ENCODE data around the gene OTOGL.
"Not testable (repeated sequence)": the region's sequence is repeated elsewhere in the genome, so short reads cannot be mapped to it uniquely, and the experiment has no call there.

Gene OTOGL

GRCh38 chr12:80184926-80185325, 85.6 kb downstream of the OTOGL start:
- DNase-seq (ENCODE audit: low spot score) = no peak

- peak; percentile 54 for DNase-seq (ENCODE audit: low spot score)
These were observed 87.4 kb downstream of the OTOGL start for GRCh38 chr12:80186727-80187217.

GRCh38 chr12:80187660-80188090, 88.3 kb downstream of the OTOGL start:
- peak; percentile 43 for DNase-seq (ENCODE audit: low spot score)

- no peak for DNase-seq (ENCODE audit: low spot score)
These were observed 89.2 kb downstream of the OTOGL start for GRCh38 chr12:80188576-80188975.

- DNase-seq (ENCODE audit: low spot score) = no peak
These were observed 89.9 kb downstream of the OTOGL start for GRCh38 chr12:80189241-80189640.

- DNase-seq (ENCODE audit: low spot score) = no peak
These were observed 90.7 kb downstream of the OTOGL start for GRCh38 chr12:80190001-80190400.

GRCh38 chr12:80192087-80192486, 92.8 kb downstream of the OTOGL start:
- DNase-seq (ENCODE audit: low spot score) = no peak

GRCh38 chr12:80193865-80194264, 94.5 kb downstream of the OTOGL start:
- DNase-seq (ENCODE audit: low spot score) = no peak

- DNase-seq (ENCODE audit: low spot score) = no peak
These were observed 95.9 kb downstream of the OTOGL start for GRCh38 chr12:80195074-80195726.

- DNase-seq (ENCODE audit: low spot score) = no peak
These were observed 96.4 kb downstream of the OTOGL start for GRCh38 chr12:80195737-80196136.

GRCh38 chr12:80196419-80196818, 97.1 kb downstream of the OTOGL start:
- DNase-seq (ENCODE audit: low spot score) = no peak

GRCh38 chr12:80198782-80199337, 99.5 kb downstream of the OTOGL start:
- no peak for DNase-seq (ENCODE audit: low spot score)

- DNase-seq (ENCODE audit: low spot score) = no peak
These were observed 100.6 kb downstream of the OTOGL start for GRCh38 chr12:80199931-80200330.

GRCh38 chr12:80200414-80200813, 101.1 kb downstream of the OTOGL start:
- no peak for DNase-seq (ENCODE audit: low spot score)

GRCh38 chr12:80201908-80202307, 102.6 kb downstream of the OTOGL start:
- no peak for DNase-seq (ENCODE audit: low spot score)

GRCh38 chr12:80205960-80206359, 106.6 kb downstream of the OTOGL start:
- DNase-seq (ENCODE audit: low spot score) = no peak

GRCh38 chr12:80208071-80208470, 108.7 kb downstream of the OTOGL start:
- DNase-seq (ENCODE audit: low spot score) = no peak

GRCh38 chr12:80211671-80212070, 112.3 kb downstream of the OTOGL start:
- DNase-seq (ENCODE audit: low spot score) = no peak

- DNase-seq (ENCODE audit: low spot score) = no peak
These were observed 113.8 kb downstream of the OTOGL start for GRCh38 chr12:80212938-80213645.

GRCh38 chr12:80213871-80214270, 114.5 kb downstream of the OTOGL start:
- DNase-seq (ENCODE audit: low spot score) = no peak

- no peak for DNase-seq (ENCODE audit: low spot score)
These were observed 117.7 kb downstream of the OTOGL start for GRCh38 chr12:80217011-80217535.

- not testable (repeated sequence) for DNase-seq (ENCODE audit: low spot score)
These were observed 119.6 kb downstream of the OTOGL start for GRCh38 chr12:80218925-80219324.

- no peak for DNase-seq (ENCODE audit: low spot score)
These were observed 120.0 kb downstream of the OTOGL start for GRCh38 chr12:80219345-80219744.

All from activated CD4-positive, alpha-beta T cell treated with anti-CD3 and anti-CD28 coated beads, Interleukin-2, Interleukin-4, amounts not matched to agents 100 ng/mL and 50 ng/mL, durations not matched to agents 16 hours and 8 hours (primary cell).